ENCODE results near the gene MYO1G. TPM values are rescaled to one million over a fixed set of nuclear protein-coding genes. Genes with fewer than 3 reads are reported as not detected.

The MYO1G gene
- 1 to 10 TPM in 3 of 4 donors, under 1 TPM in 1; 0.68 to 4.5 (median 1.6) TPM for total RNA-seq

DNA sequence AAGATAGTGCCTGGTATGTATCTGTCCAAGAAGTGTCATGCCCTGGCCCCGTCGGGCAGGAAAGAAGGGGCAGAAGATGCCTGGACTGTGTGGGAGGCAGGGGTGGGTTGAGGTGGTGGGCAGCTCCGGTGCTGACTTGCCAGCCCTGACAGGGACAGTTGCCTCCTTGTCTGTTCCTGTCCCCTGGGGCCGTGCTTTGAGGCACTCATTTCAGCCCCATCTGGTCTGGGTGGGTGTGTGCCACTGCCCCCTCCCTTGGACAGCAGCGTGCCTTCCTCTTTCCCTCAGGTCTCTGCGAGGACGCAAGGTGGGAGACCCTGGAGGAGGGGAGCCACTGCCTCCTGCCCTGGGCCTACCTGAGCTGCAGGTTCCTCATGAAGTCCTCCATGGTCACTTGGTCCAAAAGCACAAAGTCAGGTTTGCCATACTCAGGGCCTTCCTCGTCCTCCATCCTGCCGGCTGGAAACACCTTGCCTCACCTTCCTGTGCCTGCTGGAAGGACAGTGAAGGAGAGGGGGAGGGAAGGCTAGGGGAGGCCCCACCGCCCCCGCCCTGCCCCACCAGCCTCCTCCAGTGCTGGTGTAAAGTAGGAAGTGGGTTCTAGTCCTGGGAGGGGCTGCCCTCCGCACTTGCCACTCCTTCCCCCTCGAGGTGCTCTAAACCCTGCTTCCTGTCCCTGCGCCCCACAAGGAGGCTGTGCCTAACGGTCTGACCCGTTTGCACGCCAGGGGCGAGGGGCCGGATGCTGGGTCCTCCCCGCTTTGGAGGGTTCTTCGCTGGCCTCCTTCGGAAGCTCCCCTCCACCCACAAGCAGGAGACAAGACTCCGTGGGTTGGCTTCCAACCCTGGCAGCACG lies at the start of gene MYO1G:
TSS of gene MYO1G (minus strand) at position 505 of the 856 bp plus-strand sequence. CDS start at position 451, 54 bp downstream.
- Histone ChIP-seq H3K4me3 (peak within 1 kb of the TSS; percentile 22), H3K27ac (peak within 1 kb of the TSS; percentile 57), H3K27me3 (no peaks in the 10 kb centered on the region), H3K9me3 (no peaks in the 10 kb centered on the region), H3K36me3 (peaks cover 22% of the 10 kb centered on the region), H3K4me1 (peaks cover 35% of the 10 kb centered on the region)
- TF ChIP-seq POLR2AphosphoS5 (IDR thresholded peaks at IDR 0.05) (no peak), POLR2A (IDR thresholded peaks at IDR 0.05) (no peak), EP300 (IDR thresholded peaks at IDR 0.05) (no peak)
- TF ChIP-seq, protein P1, sequence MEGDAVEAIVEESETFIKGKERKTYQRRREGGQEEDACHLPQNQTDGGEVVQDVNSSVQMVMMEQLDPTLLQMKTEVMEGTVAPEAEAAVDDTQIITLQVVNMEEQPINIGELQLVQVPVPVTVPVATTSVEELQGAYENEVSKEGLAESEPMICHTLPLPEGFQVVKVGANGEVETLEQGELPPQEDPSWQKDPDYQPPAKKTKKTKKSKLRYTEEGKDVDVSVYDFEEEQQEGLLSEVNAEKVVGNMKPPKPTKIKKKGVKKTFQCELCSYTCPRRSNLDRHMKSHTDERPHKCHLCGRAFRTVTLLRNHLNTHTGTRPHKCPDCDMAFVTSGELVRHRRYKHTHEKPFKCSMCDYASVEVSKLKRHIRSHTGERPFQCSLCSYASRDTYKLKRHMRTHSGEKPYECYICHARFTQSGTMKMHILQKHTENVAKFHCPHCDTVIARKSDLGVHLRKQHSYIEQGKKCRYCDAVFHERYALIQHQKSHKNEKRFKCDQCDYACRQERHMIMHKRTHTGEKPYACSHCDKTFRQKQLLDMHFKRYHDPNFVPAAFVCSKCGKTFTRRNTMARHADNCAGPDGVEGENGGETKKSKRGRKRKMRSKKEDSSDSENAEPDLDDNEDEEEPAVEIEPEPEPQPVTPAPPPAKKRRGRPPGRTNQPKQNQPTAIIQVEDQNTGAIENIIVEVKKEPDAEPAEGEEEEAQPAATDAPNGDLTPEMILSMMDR (IDR thresholded peaks at IDR 0.05): no peak
- peak in 1 of 2 donors; percentile 72 for DNase-seq (ENCODE audit: low spot score in 2 of 2)
- 72% methylated on average over 7 of the region's 24 CpGs for WGBS

DNA sequence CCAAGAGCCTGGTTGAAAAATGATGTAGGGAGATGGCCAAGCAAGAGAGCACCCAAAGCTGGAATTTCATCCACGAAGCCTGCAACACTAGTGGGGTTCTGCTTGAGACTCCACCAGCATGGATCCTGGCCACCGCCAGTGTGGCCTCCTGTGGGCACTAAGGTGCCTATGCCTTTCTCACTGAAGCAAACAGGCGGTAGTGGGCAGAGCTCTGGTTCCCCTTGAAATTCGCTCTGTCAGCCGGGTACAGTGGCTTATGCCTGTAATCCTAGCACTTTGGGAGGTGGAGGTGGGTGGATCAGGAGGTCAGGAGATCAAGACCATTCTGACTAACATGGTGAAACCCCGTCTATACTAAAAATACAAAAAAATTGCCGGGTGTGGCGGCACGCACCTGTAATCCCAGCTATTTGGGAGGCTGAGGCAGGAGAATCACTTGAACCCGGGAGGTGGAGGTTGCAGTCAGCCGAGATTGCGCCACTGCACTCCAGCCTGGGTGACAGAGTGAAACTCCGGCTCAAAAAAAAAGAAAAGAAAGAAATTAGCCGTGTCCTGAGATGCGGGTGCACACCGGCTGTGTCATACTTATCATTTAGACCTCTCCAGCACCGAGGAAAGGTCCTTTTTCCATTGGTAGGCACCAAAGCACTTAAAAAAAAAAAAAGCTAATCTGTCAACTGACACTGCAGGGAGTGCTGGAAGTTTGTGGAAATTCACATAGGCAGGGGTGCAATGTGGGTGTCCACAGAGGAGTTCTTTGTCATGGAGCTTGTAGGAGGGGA lies 49.5 kb upstream of the MYO1G start:
- no peaks in the 10 kb centered on the region for H3K27me3 ChIP-seq
- DNase-seq (ENCODE audit: low spot score in 2 of 2): no peak
- peak overlapping the region; percentile 59 for H3K27ac ChIP-seq
- H3K36me3 ChIP-seq: peaks cover 6% of the 10 kb centered on the region
- H3K4me3 ChIP-seq: peak overlapping the region; percentile 32
- 87% methylated on average over 16 of the region's 17 CpGs for WGBS
- TF ChIP-seq EP300 (IDR thresholded peaks at IDR 0.05) (no peak), POLR2AphosphoS5 (IDR thresholded peaks at IDR 0.05) (no peak), POLR2A (IDR thresholded peaks at IDR 0.05) (no peak)
- TF ChIP-seq, protein P1 (IDR thresholded peaks at IDR 0.05): no peak
- H3K4me1 ChIP-seq: peaks cover 22% of the 10 kb centered on the region
- no peaks in the 10 kb centered on the region for H3K9me3 ChIP-seq

DNA sequence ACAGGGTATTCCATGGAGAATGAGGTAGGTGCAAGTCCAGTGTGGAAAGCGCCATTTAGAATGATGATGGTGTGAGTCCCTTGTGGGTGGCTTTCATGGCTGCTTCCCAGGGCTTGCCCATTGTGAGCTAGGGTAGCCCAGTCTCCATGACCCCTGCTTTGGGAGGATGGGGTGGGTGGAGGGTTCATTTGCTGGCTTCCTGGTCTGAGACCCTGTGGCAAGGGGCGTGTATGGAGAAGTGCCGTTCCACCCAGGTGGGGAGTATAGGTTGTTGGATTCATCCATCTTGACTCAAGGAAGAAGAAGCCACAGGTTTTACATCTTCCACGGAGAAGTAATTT lies 48.9 kb upstream of the MYO1G start:
- DNase-seq (ENCODE audit: low spot score in 2 of 2): no peak
- Histone ChIP-seq H3K9me3 (no peaks in the 10 kb centered on the region), H3K27ac (peak overlapping the region; percentile 59), H3K4me3 (peak overlapping the region; percentile 32), H3K4me1 (peaks cover 18% of the 10 kb centered on the region), H3K27me3 (no peaks in the 10 kb centered on the region), H3K36me3 (peaks cover 6% of the 10 kb centered on the region)
- 93% methylated on average over 4 of the region's 4 CpGs for WGBS
- TF ChIP-seq, protein P1 (IDR thresholded peaks at IDR 0.05): no peak
- TF ChIP-seq EP300 (IDR thresholded peaks at IDR 0.05): no peak
- no peak for TF ChIP-seq POLR2A (IDR thresholded peaks at IDR 0.05)
- TF ChIP-seq POLR2AphosphoS5 (IDR thresholded peaks at IDR 0.05): no peak

DNA sequence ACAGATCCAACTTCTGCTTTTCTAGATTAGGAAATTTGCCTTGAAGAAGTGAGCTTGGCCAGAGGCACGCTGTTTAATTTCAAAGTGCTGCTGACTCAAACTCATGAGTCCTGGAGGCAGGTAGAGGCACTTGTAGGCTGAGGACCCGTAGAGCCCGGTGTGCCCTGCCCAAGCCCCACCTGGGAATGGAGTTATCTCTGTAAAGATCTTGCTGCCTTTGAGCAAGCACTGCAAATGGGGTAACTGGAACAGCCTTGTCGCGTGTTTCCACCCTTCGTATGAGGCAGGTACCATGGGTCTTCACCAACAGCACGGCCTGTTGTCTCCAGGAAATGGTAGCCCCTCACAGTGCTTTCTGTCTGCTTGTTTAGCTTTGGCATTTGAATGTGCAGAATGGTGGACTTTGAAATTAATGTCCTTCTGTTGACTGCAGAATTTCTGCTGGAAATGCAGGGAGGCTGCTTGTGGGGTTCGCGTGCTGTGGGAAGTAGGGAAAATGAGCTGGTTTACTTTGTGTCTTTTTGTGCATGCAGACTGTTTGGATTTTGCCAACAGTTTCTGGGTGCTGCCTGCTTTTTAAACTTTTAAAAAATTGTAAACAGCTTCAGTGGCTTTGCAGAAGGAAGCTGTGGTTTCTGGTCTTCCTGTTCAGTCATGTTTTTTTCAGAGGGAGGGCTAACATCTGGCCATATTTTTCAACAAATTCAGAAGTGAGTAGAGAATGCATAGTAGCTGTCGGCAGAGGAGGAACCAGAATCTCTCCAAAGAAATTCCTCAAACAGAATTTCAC lies 48.4 kb upstream of the MYO1G start:
- no peak for TF ChIP-seq POLR2A (IDR thresholded peaks at IDR 0.05)
- TF ChIP-seq POLR2AphosphoS5 (IDR thresholded peaks at IDR 0.05): no peak
- TF ChIP-seq, protein P1 (IDR thresholded peaks at IDR 0.05): no peak
- TF ChIP-seq EP300 (IDR thresholded peaks at IDR 0.05): no peak
- Histone ChIP-seq H3K27me3 (no peaks in the 10 kb centered on the region), H3K36me3 (peaks cover 6% of the 10 kb centered on the region), H3K27ac (peak overlapping the region; percentile 60), H3K9me3 (no peaks in the 10 kb centered on the region), H3K4me1 (peaks cover 17% of the 10 kb centered on the region), H3K4me3 (peak overlapping the region; percentile 32)
- DNase-seq (ENCODE audit: low spot score in 2 of 2): no peak
- WGBS: 52% methylated on average over 9 of the region's 10 CpGs
